BE2C (cell line): ENCODE data around the gene SPTBN1.

Source experiments
- DNase-seq: peaks from one replicate; pipeline ENCODE4 v3.0.0-alpha.2; 2020
- H3K27me3 ChIP-seq: fragments of 250-450 bp; sonication (Bioruptor Pico); 2 replicates; pipeline ENCODE4 v1.5.1; 2020; ENCODE audit warnings: mild to moderate bottlenecking
- H3K36me3 ChIP-seq: fragments of 250-450 bp; sonication (Bioruptor Pico); 2 replicates; pipeline ENCODE4 v1.5.1; 2020; ENCODE audit warnings: mild to moderate bottlenecking
- H3K4me1 ChIP-seq: fragments of 250-450 bp; sonication (Bioruptor Pico); 2 replicates; pipeline ENCODE4 v1.5.1; 2020
- H3K4me3 ChIP-seq: 2 replicates; pipeline ENCODE4 v1.5.1; 2011; ENCODE audit warnings: low read depth, low read length
- H3K9me3 ChIP-seq: fragments of 250-450 bp; sonication (Bioruptor Pico); 2 replicates; pipeline ENCODE4 v1.5.1; 2020
- CTCF ChIP-seq: IDR thresholded peaks from 2 replicates; pipeline ENCODE4 v1.5.1; 2012; ENCODE audit warnings: mild to moderate bottlenecking, low read depth, low read length

SPTBN1 gene

GRCh38 chr2:54628957-54629356 lies 172.8 kb downstream of the SPTBN1 start:
- Histone ChIP-seq H3K9me3 (no peaks in the 10 kb centered on the region), H3K4me3 (no peak overlapping the region), H3K27me3 (no peaks in the 10 kb centered on the region), H3K36me3 (peaks cover 72% of the 10 kb centered on the region), H3K4me1 (peaks cover 5% of the 10 kb centered on the region; the same call in 1 of the 2 replicates)
- TF ChIP-seq CTCF, result no peak
- DNase-seq, result no peak

GRCh38 chr2:54629390-54629789 lies 173.3 kb downstream of the SPTBN1 start:
- Histone ChIP-seq H3K36me3 (peaks cover 72% of the 10 kb centered on the region), H3K4me1 (peaks cover 7% of the 10 kb centered on the region; the same call in 1 of the 2 replicates)

GRCh38 chr2:54629914-54630857 lies 174.1 kb downstream of the SPTBN1 start:
- no peak for TF ChIP-seq CTCF
- no peaks in the 10 kb centered on the region for H3K27me3 ChIP-seq
- no peak for DNase-seq
- no peaks in the 10 kb centered on the region for H3K9me3 ChIP-seq
- H3K4me3 ChIP-seq, result no peak overlapping the region
- peaks cover 69% of the 10 kb centered on the region for H3K36me3 ChIP-seq
- H3K4me1 ChIP-seq, result peaks cover 5% of the 10 kb centered on the region; the same call in 1 of the 2 replicates

More at GRCh38 chr2:54629390-54629789, 173.3 kb downstream of the SPTBN1 start:
- no peak overlapping the region for H3K4me3 ChIP-seq
- H3K9me3 ChIP-seq, result no peaks in the 10 kb centered on the region
- DNase-seq, result no peak
- TF ChIP-seq CTCF, result no peak
- H3K27me3 ChIP-seq, result no peaks in the 10 kb centered on the region

- no peak for TF ChIP-seq CTCF
- no peak for DNase-seq
- H3K4me1 ChIP-seq, result peaks cover 3% of the 10 kb centered on the region; the same call in 1 of the 2 replicates
- peaks cover 63% of the 10 kb centered on the region for H3K36me3 ChIP-seq
- H3K9me3 ChIP-seq, result no peaks in the 10 kb centered on the region
- no peak overlapping the region for H3K4me3 ChIP-seq
- H3K27me3 ChIP-seq, result no peaks in the 10 kb centered on the region
Observed at GRCh38 chr2:54630858-54631497, 174.9 kb downstream of the SPTBN1 start.

- Histone ChIP-seq H3K9me3 (no peaks in the 10 kb centered on the region), H3K4me1 (peaks cover 3% of the 10 kb centered on the region; the same call in 1 of the 2 replicates), H3K36me3 (peaks cover 58% of the 10 kb centered on the region), H3K4me3 (no peak overlapping the region), H3K27me3 (no peaks in the 10 kb centered on the region)
- no peak for TF ChIP-seq CTCF
- no peak for DNase-seq
Observed at GRCh38 chr2:54631755-54632154, 175.6 kb downstream of the SPTBN1 start.
